H1 (cell line): ENCODE results near the gene RNF13. TPM values are rescaled to one million over a fixed set of nuclear protein-coding genes. Genes with fewer than 3 reads are reported as not detected.

Source experiments
- CTCF ChIA-PET: fragments of 300-600 bp; sonication (Branson Sonifier 250); formaldehyde crosslinking; loops from one replicate; lab custom pipeline; 2021; ENCODE audit not compliant: partially characterized antibody; lab: Charles Lee
- POLR2A ChIA-PET: fragments of 300-600 bp; sonication (Branson Sonifier 250); formaldehyde crosslinking; loops from one replicate; lab custom pipeline; 2021; ENCODE audit warnings: inconsistent platforms; ENCODE audit not compliant: partially characterized antibody; lab: Charles Lee
- DNase-seq, 2 experiments: peaks; one replicate each; pipeline versions ENCODE4 v3.0.0 to v3.0.0-alpha.2; 2010 to 2022; ENCODE audit warnings: low spot score in 2 of 2, low read depth in 1 of 2, mixed read lengths in 1 of 2
- FAIRE-seq: peaks from 2 replicates; lab custom pipeline; 2011; peaks lifted over from hg19 to GRCh38; lab: Jason Lieb, UNC
- H2AFZ ChIP-seq: 2 replicates; pipeline ENCODE4 v1.8.1; 2012; ENCODE audit warnings: low read length, inconsistent platforms
- H2AK5ac ChIP-seq: 2 replicates; pipeline ENCODE4 v1.6.1; 2013; ENCODE audit warnings: low read depth, low read length
- H2BK120ac ChIP-seq: replicated peaks from 2 replicates; pipeline ENCODE3; 2013; ENCODE audit warnings: low read depth, low read length, inconsistent platforms
- H2BK12ac ChIP-seq: 2 replicates; pipeline ENCODE4 v1.6.1; 2013; ENCODE audit warnings: low read depth, low read length
- H2BK15ac ChIP-seq: 2 replicates; pipeline ENCODE4 v1.6.1; 2013; ENCODE audit warnings: low read length
- H2BK20ac ChIP-seq: 2 replicates; pipeline ENCODE4 v1.6.1; 2013; ENCODE audit warnings: low read length
- H2BK5ac ChIP-seq: 2 replicates; pipeline ENCODE4 v1.6.1; 2013; ENCODE audit warnings: low read depth, low read length
- H3K14ac ChIP-seq: 2 replicates; pipeline ENCODE4 v1.6.1; 2013; ENCODE audit warnings: inconsistent platforms; ENCODE audit not compliant: insufficient read length
- H3K18ac ChIP-seq: 2 replicates; pipeline ENCODE4 v1.6.1; 2013; ENCODE audit warnings: low read length; ENCODE audit errors: extremely low read depth
- H3K23ac ChIP-seq: 2 replicates; pipeline ENCODE4 v1.6.1; 2013; ENCODE audit warnings: inconsistent platforms; ENCODE audit not compliant: insufficient read length
- H3K23me2 ChIP-seq: 2 replicates; pipeline ENCODE4 v1.6.1; 2013; ENCODE audit warnings: low read depth, low read length
- H3K27ac ChIP-seq: 2 replicates; pipeline ENCODE4 v1.6.1; 2011; ENCODE audit warnings: low read depth, low read length, inconsistent platforms
- H3K27me3 ChIP-seq, 4 experiments: replicated peaks in 1 of 4; 1 replicate in 1 of 4; 2 replicates in 3 of 4; pipeline versions ENCODE4 v1.6.1 to v1.8.1; 2011 to 2013; ENCODE audit warnings: low read length in 3 of 4, mild to moderate bottlenecking in 3 of 4, inconsistent platforms in 2 of 4, mixed read lengths in 2 of 4, moderate library complexity in 1 of 4; ENCODE audit not compliant: control insufficient read depth in 3 of 4, insufficient read depth in 3 of 4; ENCODE audit errors: extremely low read depth in 1 of 4
- H3K36me3 ChIP-seq, 4 experiments: 2 replicates each; pipeline versions ENCODE4 v1.6.1 to v1.8.1; 2011 to 2013; ENCODE audit warnings: mild to moderate bottlenecking in 4 of 4, low read length in 3 of 4, moderate library complexity in 2 of 4, control low read depth in 1 of 4, inconsistent platforms in 1 of 4; ENCODE audit not compliant: insufficient read depth in 4 of 4, control insufficient read depth in 2 of 4
- H3K4ac ChIP-seq: replicated peaks from 2 replicates; pipeline ENCODE3; 2013; ENCODE audit warnings: low read length, low read depth, mixed read lengths, inconsistent platforms; ENCODE audit not compliant: insufficient read length
- H3K4me1 ChIP-seq, 4 experiments: replicated peaks in 1 of 4; 1 replicate in 1 of 4; 2 replicates in 3 of 4; pipeline versions ENCODE4 v1.6.1 to v1.8.1; 2011 to 2013; ENCODE audit warnings: low read length in 3 of 4, inconsistent platforms in 2 of 4, mixed read lengths in 1 of 4; ENCODE audit not compliant: insufficient read depth in 4 of 4, control insufficient read depth in 3 of 4
- H3K4me2 ChIP-seq, 2 experiments: 2 replicates each; pipeline versions ENCODE4 v1.6.1 to v1.8.1; 2011 to 2013; ENCODE audit warnings: low read depth in 2 of 2, low read length in 2 of 2, control low read depth in 1 of 2, inconsistent platforms in 1 of 2, mild to moderate bottlenecking in 1 of 2; ENCODE audit not compliant: insufficient read depth in 1 of 2
- H3K4me3 ChIP-seq, 4 experiments: fragments of 200-600, 300-600 bp in 1 of 4; sonication (generic), shearing (Covaris generic), sonication (Bioruptor Twin) in 1 of 4; 2 replicates each; pipeline versions ENCODE4 v1.5.1 to v1.8.1; 2011 to 2016; ENCODE audit warnings: low read length in 4 of 4, low read depth in 3 of 4, control low read depth in 2 of 4, inconsistent platforms in 2 of 4, mild to moderate bottlenecking in 2 of 4, mixed read lengths in 1 of 4, moderate library complexity in 1 of 4; ENCODE audit not compliant: insufficient read depth in 2 of 4; ENCODE audit errors: extremely low read depth in 1 of 4
- H3K56ac ChIP-seq: replicated peaks from 2 replicates; pipeline ENCODE3; 2013; ENCODE audit warnings: low read depth, mild to moderate bottlenecking, mixed read lengths, low read length, inconsistent platforms; ENCODE audit not compliant: insufficient read length
- H3K79me1 ChIP-seq: 2 replicates; pipeline ENCODE4 v1.6.1; 2013; ENCODE audit warnings: low read depth, low read length, control low read depth
- H3K79me2 ChIP-seq, 2 experiments: 2 replicates each; pipeline versions ENCODE4 v1.6.1 to v1.8.1; 2012 to 2013; ENCODE audit warnings: low read length in 2 of 2, mild to moderate bottlenecking in 2 of 2, inconsistent platforms in 1 of 2; ENCODE audit not compliant: insufficient read depth in 2 of 2, control insufficient read depth in 1 of 2
- H3K9ac ChIP-seq, 4 experiments: replicated peaks in 1 of 4; 1 replicate in 1 of 4; 2 replicates in 3 of 4; pipeline versions ENCODE4 v1.6.1 to v1.8.1; 2011 to 2013; ENCODE audit warnings: low read depth in 3 of 4, low read length in 3 of 4, control low read depth in 2 of 4, mild to moderate bottlenecking in 2 of 4, moderate library complexity in 2 of 4, inconsistent platforms in 1 of 4; ENCODE audit errors: extremely low read depth in 1 of 4
- H3K9me3 ChIP-seq, 2 experiments: 2 replicates each; pipeline versions ENCODE4 v1.6.1 to v1.8.1; 2012 to 2013; ENCODE audit warnings: mild to moderate bottlenecking in 2 of 2, moderate library complexity in 2 of 2, control low read depth in 1 of 2, inconsistent platforms in 1 of 2, low read depth in 1 of 2, low read length in 1 of 2, mixed read lengths in 1 of 2; ENCODE audit not compliant: insufficient read depth in 2 of 2
- H4K20me1 ChIP-seq, 2 experiments: replicated peaks in 1 of 2; 2 replicates each; pipeline versions ENCODE3 to v1.8.1; 2011 to 2013; ENCODE audit warnings: inconsistent platforms in 2 of 2, low read length in 2 of 2, mild to moderate bottlenecking in 1 of 2; ENCODE audit not compliant: insufficient read depth in 2 of 2, control insufficient read depth in 1 of 2
- H4K5ac ChIP-seq: 2 replicates; pipeline ENCODE4 v1.6.1; 2013; ENCODE audit warnings: low read length, low read depth, mixed read lengths, inconsistent platforms; ENCODE audit not compliant: insufficient read length
- H4K8ac ChIP-seq: 2 replicates; pipeline ENCODE4 v1.8.0; 2013; ENCODE audit warnings: mild to moderate bottlenecking, moderate library complexity, low read length, inconsistent platforms; ENCODE audit not compliant: insufficient read depth; ENCODE audit errors: extremely low read depth
- H4K91ac ChIP-seq: replicated peaks from 2 replicates; pipeline ENCODE3; 2013; ENCODE audit warnings: low read length, mixed read lengths, inconsistent platforms; ENCODE audit not compliant: insufficient read length
- ASH2L ChIP-seq: fragments of 200-600, 300-600 bp; sonication (generic); IDR thresholded peaks from one replicate; pipeline ENCODE4 v1.7.1; 2017; ENCODE audit warnings: low read length
- BCL11A ChIP-seq, 2 experiments: IDR thresholded peaks; one replicate each; pipeline ENCODE4 v1.6.1; 2011; ENCODE audit warnings: low read depth in 2 of 2, low read length in 2 of 2, mild to moderate bottlenecking in 2 of 2
- CHD2 ChIP-seq: IDR thresholded peaks from 2 replicates; pipeline ENCODE4 v1.6.1; 2012; ENCODE audit warnings: low read length, improper control_type of control experiment
- EZH2 ChIP-seq: fragments of 200-600 bp; sonication (generic); IDR thresholded peaks from 2 replicates; pipeline ENCODE4 v1.7.1; 2012; ENCODE audit warnings: low read depth, mild to moderate bottlenecking, moderate library complexity, low read length, inconsistent platforms; ENCODE audit not compliant: severe bottlenecking
- KDM1A ChIP-seq: fragments of 200-600, 300-600 bp; sonication (generic); IDR thresholded peaks from 2 replicates; pipeline ENCODE4 v1.7.1; 2016; ENCODE audit warnings: mild to moderate bottlenecking, low read length, borderline replicate concordance
- RFX5 ChIP-seq: IDR thresholded peaks from 2 replicates; pipeline ENCODE4 v1.6.1; 2011; ENCODE audit warnings: low read depth, low read length, improper control_type of control experiment, borderline replicate concordance
- SUZ12 ChIP-seq: fragments of 200-600 bp; sonication (generic); IDR thresholded peaks from 2 replicates; pipeline ENCODE4 v1.6.1; 2012; ENCODE audit warnings: mild to moderate bottlenecking, inconsistent platforms, low read length, moderate library complexity, mixed read lengths
- YY1 ChIP-seq: IDR thresholded peaks from 2 replicates; pipeline ENCODE4 v1.6.1; 2011; ENCODE audit warnings: low read depth, mild to moderate bottlenecking, low read length
- WGBS, 2 experiments: shearing (Covaris generic) in 1 of 2; methylation state at CpG; one replicate each; pipeline versions ENCODE4 v1.1.6 to v1.1.7; 2013 to 2015; ENCODE audit warnings: low lambda C conversion rate in 2 of 2, mixed read lengths in 2 of 2, inconsistent platforms in 1 of 2, low coverage in 1 of 2, missing lambda C conversion rate in 1 of 2; ENCODE audit not compliant: insufficient replicate concordance in 2 of 2, insufficient coverage in 1 of 2, insufficient read length in 1 of 2; ENCODE audit errors: extremely low coverage in 1 of 2, missing lambda C conversion rate in 1 of 2; 5-methylcytosine and 5-hydroxymethylcytosine counted together
- polyA plus RNA-seq, 7 experiments: library from polyadenylated mRNA; depleted of rRNA in 3 of 7; stranded (reverse) in 5 of 7; unstranded in 2 of 7; fragments of >200 nt in 5 of 7; fragments of 200-250 nt in 2 of 7; gene quantifications; 1 replicate in 5 of 7; 2 replicates in 1 of 7; 4 replicates in 1 of 7; pipeline versions ENCODE4 v1.2.1 to v1.2.3, GENCODE V29; 2011 to 2013; ENCODE audit warnings: missing spikeins in 2 of 7, mixed read lengths in 2 of 7
- total RNA-seq: library from RNA; stranded (reverse); fragmentation: NEBNext Ultra II Directional; extraction: Animal tissue kit (Norgen Biotek cat#: 25700); gene quantifications from 2 replicates; pipeline ENCODE4 v1.2.1, GENCODE V29; 2021
- TF ChIP-seq, protein P1 (sequence below): IDR thresholded peaks from 2 replicates; pipeline ENCODE4 v1.6.1; 2012; ENCODE audit warnings: inconsistent platforms

The RNF13 gene
- total and polyA plus RNA-seq, 2 of the 8 experiments (the other 6 are each of a cell fraction or from before 2014, with no cell fraction given), result 19.4 to 35.4 TPM

DNA sequence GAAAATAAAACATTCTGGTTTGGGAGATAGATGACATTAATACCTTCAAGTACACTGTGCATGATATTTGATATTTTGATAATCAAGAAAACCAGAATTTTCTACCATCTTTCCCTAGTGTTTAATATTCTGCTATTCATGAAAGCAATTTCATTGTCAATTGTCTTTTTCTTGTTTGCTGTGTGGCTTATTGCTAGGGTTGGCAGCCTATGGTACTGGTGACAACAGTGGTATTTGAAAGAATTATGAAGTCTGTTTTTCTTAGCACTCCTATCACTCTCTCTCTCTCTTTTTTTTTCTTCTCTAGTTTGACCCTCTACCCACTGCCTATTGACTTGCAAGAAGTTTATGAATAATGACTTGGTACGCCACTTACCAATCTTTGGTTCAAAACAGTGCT lies 15.4 kb downstream of the RNF13 start:
- CTCF ChIA-PET, result interaction anchor here (0.7 kb wide), 2 partner anchors 8 to 11 kb away, joined by 3 to 4 read pairs; no protein-coding TSS in a partner anchor
- no peak overlapping the region for H2BK15ac ChIP-seq
- H2BK20ac ChIP-seq, result no peak overlapping the region
- peaks cover 0 to 87% of the 10 kb centered on the region in 2 experiments for H3K79me2 ChIP-seq
- no peak overlapping the region for H3K56ac ChIP-seq
- H3K4me3 ChIP-seq, result no peak overlapping the region
- no peaks in the 10 kb centered on the region for H3K23me2 ChIP-seq
- H4K91ac ChIP-seq, result no peak overlapping the region
- no peaks in the 10 kb centered on the region for H3K27me3 ChIP-seq
- no peak overlapping the region for H3K18ac ChIP-seq
- H3K36me3 ChIP-seq, result peaks cover 0 to 11% (median under 1%) of the 10 kb centered on the region in 4 experiments; a peak in 3 of 8 replicates
- H3K4ac ChIP-seq, result no peak overlapping the region
- no peak overlapping the region for H2BK12ac ChIP-seq
- no peak overlapping the region for H3K9ac ChIP-seq
- peaks cover 19 to 20% of the 10 kb centered on the region in 2 experiments for H3K9me3 ChIP-seq
- FAIRE-seq, result no peak
- H3K4me2 ChIP-seq, result no peak overlapping the region
- no peaks in the 10 kb centered on the region; the same call in 1 of the 2 replicates for H3K79me1 ChIP-seq
- no peak overlapping the region for H4K5ac ChIP-seq
- POLR2A ChIA-PET, result no interaction called here
- H3K23ac ChIP-seq, result no peak overlapping the region
- no peak overlapping the region for H3K27ac ChIP-seq
- TF ChIP-seq SUZ12, result no peak
- TF ChIP-seq YY1, result no peak
- TF ChIP-seq BCL11A (IDR thresholded peaks at IDR 0.05; ENCODE audit: low read depth in 2 of 2, low read length in 2 of 2), result no peak
- no peak for TF ChIP-seq RFX5
- TF ChIP-seq, protein P1, sequence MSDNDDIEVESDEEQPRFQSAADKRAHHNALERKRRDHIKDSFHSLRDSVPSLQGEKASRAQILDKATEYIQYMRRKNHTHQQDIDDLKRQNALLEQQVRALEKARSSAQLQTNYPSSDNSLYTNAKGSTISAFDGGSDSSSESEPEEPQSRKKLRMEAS, result no peak
- TF ChIP-seq ASH2L, result no peak
- TF ChIP-seq CHD2, result no peak
- TF ChIP-seq KDM1A, result no peak
- no peak for TF ChIP-seq EZH2
- TF ChIP-seq, all 59 proteins: peak for 0
- WGBS, 2 experiments, result 90% methylated on average over 1 of the region's 1 CpG; no CpG with 5 or more reads in 1 of the 2 experiments
- H4K8ac ChIP-seq, result no peak overlapping the region
- peaks cover 0 to 8% (median 2%) of the 10 kb centered on the region in 4 experiments; a peak in 4 of 7 replicates for H3K4me1 ChIP-seq
- H2BK120ac ChIP-seq, result no peak overlapping the region
- no peak overlapping the region for H2BK5ac ChIP-seq
- H2AK5ac ChIP-seq, result no peak overlapping the region
- H4K20me1 ChIP-seq, result peaks cover 0 to 2% of the 10 kb centered on the region in 2 experiments
- H2AFZ ChIP-seq, result no peak overlapping the region
- no peak for DNase-seq
- no peak overlapping the region for H3K14ac ChIP-seq
